Parathyroid adenoma (tissue), 2 donors: Measurements from ENCODE around the gene SYP.

Source experiments
- H2AFZ ChIP-seq: fragments of 300-600 bp; sonication (generic); one replicate; pipeline ENCODE4 v1.7.0; 2017; ENCODE audit warnings: antibody characterized with exemption, mild to moderate bottlenecking
- H3K27ac ChIP-seq: fragments of 300-600 bp; sonication (generic); one replicate; pipeline ENCODE4 v1.7.0; 2017
- H3K27me3 ChIP-seq: fragments of 300-600 bp; sonication (generic); one replicate; pipeline ENCODE4 v1.7.0; 2017; ENCODE audit warnings: low read length; ENCODE audit not compliant: control insufficient read depth, insufficient read depth
- H3K36me3 ChIP-seq: fragments of 300-600 bp; sonication (generic); one replicate; pipeline ENCODE4 v1.7.0; 2017; ENCODE audit warnings: low read length; ENCODE audit not compliant: control insufficient read depth, insufficient read depth
- H3K4me1 ChIP-seq: fragments of 300-600 bp; sonication (generic); one replicate; pipeline ENCODE4 v1.7.0; 2017; ENCODE audit warnings: control low read depth
- H3K4me2 ChIP-seq: fragments of 300-600 bp; sonication (generic); one replicate; pipeline ENCODE4 v1.7.0; 2017; ENCODE audit warnings: low read length
- H3K4me3 ChIP-seq: fragments of 300-600 bp; sonication (generic); one replicate; pipeline ENCODE4 v1.7.0; 2017; ENCODE audit warnings: low read depth, low read length
- H3K79me2 ChIP-seq: fragments of 300-600 bp; sonication (generic); one replicate; pipeline ENCODE4 v1.7.0; 2017; ENCODE audit warnings: control low read depth
- H3K9ac ChIP-seq: fragments of 300-600 bp; sonication (generic); one replicate; pipeline ENCODE4 v1.7.0; 2017; ENCODE audit warnings: mild to moderate bottlenecking
- H3K9me3 ChIP-seq: fragments of 300-600 bp; sonication (generic); one replicate; pipeline ENCODE4 v1.7.0; 2017; ENCODE audit warnings: low read length; ENCODE audit not compliant: control insufficient read depth
- CTCF ChIP-seq: fragments of 300-600 bp; sonication (generic); IDR thresholded peaks from one replicate; pipeline ENCODE4 v1.7.0; 2017; ENCODE audit warnings: antibody characterized with exemption, mild to moderate bottlenecking
- donor health status: primary hyperparathyroidism.

The SYP gene

DNA sequence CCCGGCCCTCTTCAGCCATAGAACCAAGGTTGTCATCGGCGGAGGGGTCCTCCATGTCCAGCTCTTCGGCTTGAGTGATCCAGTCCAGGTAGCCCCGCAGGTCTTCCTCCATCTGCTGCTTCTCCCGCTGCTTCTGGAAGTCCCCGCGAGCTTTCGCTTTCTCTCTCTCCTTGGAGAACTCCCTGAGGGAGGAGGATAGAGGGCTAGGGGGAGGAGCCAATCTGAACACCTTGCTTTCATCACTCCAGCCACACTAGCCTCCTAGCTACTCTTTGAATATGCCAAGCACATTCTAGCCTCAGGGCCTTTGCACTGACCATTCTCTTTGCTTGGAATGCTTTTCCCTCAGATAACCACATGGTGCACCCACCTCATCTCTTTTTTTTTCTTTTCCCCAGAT is 27.0 kb upstream of the SYP start:
- Histone ChIP-seq H2AFZ (no peak overlapping the region), H3K9me3 (no peaks in the 10 kb centered on the region), H3K4me2 (no peak overlapping the region), H3K36me3 (no peaks in the 10 kb centered on the region), H3K79me2 (no peaks in the 10 kb centered on the region), H3K27me3 (no peaks in the 10 kb centered on the region), H3K4me3 (no peak overlapping the region), H3K4me1 (no peaks in the 10 kb centered on the region), H3K27ac (no peak overlapping the region), H3K9ac (no peak overlapping the region)
- TF ChIP-seq CTCF, result no peak

GRCh38 chrX:49225858-49226257 is 25.9 kb upstream of the SYP start:
- Histone ChIP-seq H3K36me3 (no peaks in the 10 kb centered on the region), H3K27me3 (no peaks in the 10 kb centered on the region), H3K27ac (no peak overlapping the region), H2AFZ (no peak overlapping the region), H3K79me2 (no peaks in the 10 kb centered on the region), H3K4me2 (no peak overlapping the region), H3K9me3 (no peaks in the 10 kb centered on the region), H3K4me3 (no peak overlapping the region), H3K9ac (no peak overlapping the region), H3K4me1 (no peaks in the 10 kb centered on the region)
- no peak for TF ChIP-seq CTCF

DNA sequence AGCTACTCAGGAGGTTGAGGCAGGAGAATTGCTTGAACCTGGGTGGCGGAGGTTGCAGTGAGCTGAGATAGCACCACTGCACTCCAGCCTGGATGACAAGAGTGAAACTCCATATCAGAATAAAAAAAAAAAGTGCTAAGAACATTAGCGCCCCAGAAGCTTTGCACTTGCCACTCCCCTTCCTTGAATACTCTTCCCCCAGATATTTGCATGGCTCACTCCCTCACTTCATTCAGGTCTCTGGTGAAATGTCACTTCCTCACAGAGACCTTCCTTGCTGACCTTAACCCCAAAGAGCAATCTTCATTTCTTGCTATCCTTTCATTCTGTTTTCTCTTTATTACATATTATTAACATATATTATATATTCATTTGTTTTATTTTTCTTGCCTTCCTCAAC is 21.9 kb upstream of the SYP start:
- Histone ChIP-seq H3K4me2 (no peak overlapping the region), H3K27me3 (no peaks in the 10 kb centered on the region), H3K27ac (no peak overlapping the region), H3K79me2 (no peaks in the 10 kb centered on the region), H3K9ac (no peak overlapping the region), H2AFZ (no peak overlapping the region), H3K4me1 (no peaks in the 10 kb centered on the region), H3K9me3 (no peaks in the 10 kb centered on the region), H3K4me3 (no peak overlapping the region), H3K36me3 (no peaks in the 10 kb centered on the region)
- TF ChIP-seq CTCF, result no peak

GRCh38 chrX:49220100-49220499 is 20.1 kb upstream of the SYP start:
- H3K9me3 ChIP-seq, result no peaks in the 10 kb centered on the region
- H3K36me3 ChIP-seq, result no peaks in the 10 kb centered on the region
- H3K27me3 ChIP-seq, result no peaks in the 10 kb centered on the region
- H3K79me2 ChIP-seq, result no peaks in the 10 kb centered on the region
- no peak for TF ChIP-seq CTCF
- no peak overlapping the region for H3K4me3 ChIP-seq
- H3K9ac ChIP-seq, result no peak overlapping the region
- H3K4me1 ChIP-seq, result no peaks in the 10 kb centered on the region
- no peak overlapping the region for H2AFZ ChIP-seq
- H3K27ac ChIP-seq, result no peak overlapping the region
- H3K4me2 ChIP-seq, result no peak overlapping the region

- Histone ChIP-seq H3K4me3 (no peak overlapping the region), H3K9ac (no peak overlapping the region), H2AFZ (no peak overlapping the region), H3K79me2 (no peaks in the 10 kb centered on the region), H3K27me3 (no peaks in the 10 kb centered on the region), H3K27ac (no peak overlapping the region), H3K4me2 (no peak overlapping the region), H3K9me3 (no peaks in the 10 kb centered on the region), H3K4me1 (no peaks in the 10 kb centered on the region), H3K36me3 (no peaks in the 10 kb centered on the region)
- no peak for TF ChIP-seq CTCF
Measured at GRCh38 chrX:49214996-49215526, 15.1 kb upstream of the SYP start.
